ENCODE results near the gene NDUFA8. TPM values are rescaled to one million over a fixed set of nuclear protein-coding genes. Genes with fewer than 3 reads are reported as not detected.

The NDUFA8 gene
- total RNA-seq, 4 donors from 2014 or later = 17.2 to 33.8 (median 28.9) TPM

GRCh38 chr9:122190597-122191381, 31.2 kb upstream of the NDUFA8 start:
- intact Hi-C loops (cut with DNase I; ENCODE audit: low total_unique reads) = no loop called here
- 59 to 74% methylated on average over 11 to 12 of the region's 12 CpGs for WGBS, 2 donors
- no peak for DNase-seq (ENCODE audit: low spot score in 2 of 2)
- TF ChIP-seq POLR2A (IDR thresholded peaks at IDR 0.05) (no peak), CTCF (IDR thresholded peaks at IDR 0.05) (no peak)
- H3K4me3 ChIP-seq (ENCODE audit: low read depth, poor library complexity, severe bottlenecking) = no peak overlapping the region

- no peak for TF ChIP-seq POLR2A (IDR thresholded peaks at IDR 0.05)
- TF ChIP-seq CTCF (IDR thresholded peaks at IDR 0.05) = no peak
- no peak overlapping the region for H3K4me3 ChIP-seq (ENCODE audit: low read depth, poor library complexity, severe bottlenecking)
- DNase-seq (ENCODE audit: low spot score in 2 of 2) = no peak
- intact Hi-C loops (cut with DNase I; ENCODE audit: low total_unique reads) = no loop called here
- 81 to 86% methylated on average over 4 to 6 of the region's 6 CpGs for WGBS, 2 donors
Observed at GRCh38 chr9:122188369-122188768, 28.8 kb upstream of the NDUFA8 start.

- H3K4me3 ChIP-seq (ENCODE audit: low read depth, poor library complexity, severe bottlenecking) = no peak overlapping the region
- intact Hi-C loops (cut with DNase I; ENCODE audit: low total_unique reads) = no loop called here
- no peak for DNase-seq (ENCODE audit: low spot score in 2 of 2)
- TF ChIP-seq POLR2A (IDR thresholded peaks at IDR 0.05) (no peak), CTCF (IDR thresholded peaks at IDR 0.05) (no peak)
- WGBS, 2 donors = 87% methylated on average over 8 of the region's 8 CpGs
Observed at GRCh38 chr9:122186777-122187470, 27.3 kb upstream of the NDUFA8 start.

GRCh38 chr9:122186301-122186700, 26.7 kb upstream of the NDUFA8 start:
- TF ChIP-seq POLR2A (IDR thresholded peaks at IDR 0.05) = no peak
- TF ChIP-seq CTCF (IDR thresholded peaks at IDR 0.05) = no peak
- WGBS, 2 donors = 78 to 88% methylated on average over 5 of the region's 5 CpGs
- no peak overlapping the region for H3K4me3 ChIP-seq (ENCODE audit: low read depth, poor library complexity, severe bottlenecking)
- intact Hi-C loops (cut with DNase I; ENCODE audit: low total_unique reads) = no loop called here
- no peak for DNase-seq (ENCODE audit: low spot score in 2 of 2)

GRCh38 chr9:122184551-122184950, 25.0 kb upstream of the NDUFA8 start:
- intact Hi-C loops (cut with DNase I; ENCODE audit: low total_unique reads) = no loop called here
- WGBS, 2 donors = 79 to 88% methylated on average over 1 of the region's 1 CpG
- no peak overlapping the region for H3K4me3 ChIP-seq (ENCODE audit: low read depth, poor library complexity, severe bottlenecking)
- no peak for DNase-seq (ENCODE audit: low spot score in 2 of 2)
- no peak for TF ChIP-seq POLR2A (IDR thresholded peaks at IDR 0.05)
- no peak for TF ChIP-seq CTCF (IDR thresholded peaks at IDR 0.05)

Measured in lower leg skin (tissue), 4 donors.